Astrocyte of the spinal cord (primary cell): ENCODE measurements around the gene C12orf56.

Source experiments
- DNase-seq: peaks from one replicate; pipeline ENCODE4 v3.0.0; 2011; ENCODE audit warnings: low read depth, low spot score
- H3K4me3 ChIP-seq: 2 replicates; pipeline ENCODE4 v1.5.1; 2011; ENCODE audit warnings: low read depth, mild to moderate bottlenecking, low read length, moderate library complexity
- in situ Hi-C: cut with HindIII; loops from 2 replicates; pipeline ENCODE4 v1.10.0; 2017; ENCODE audit warnings: low sequenced_read_pairs
- TF ChIP-seq, protein P1 (sequence below): IDR thresholded peaks from 2 replicates; pipeline ENCODE4 v1.5.1; 2012; ENCODE audit warnings: low read depth, mild to moderate bottlenecking, low read length, inconsistent platforms

Gene C12orf56

DNA sequence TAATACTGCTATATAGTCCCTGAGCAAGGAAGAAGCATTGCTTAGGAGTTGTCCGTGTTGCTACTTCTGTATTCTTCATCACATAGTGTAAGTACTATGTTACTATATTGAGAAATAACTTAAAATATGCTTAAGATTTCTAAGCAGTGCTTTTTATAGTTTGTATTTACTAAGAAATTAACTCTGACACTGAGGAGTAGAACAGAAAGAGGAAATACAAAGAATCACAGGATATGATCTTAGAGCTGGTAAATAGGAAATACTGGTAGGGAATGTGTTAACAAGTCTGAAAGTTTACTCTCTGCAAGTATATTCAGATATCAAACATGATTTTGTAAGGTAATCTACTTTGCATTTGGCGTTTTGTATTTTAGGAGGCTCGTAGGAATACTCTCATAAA, 29.1 kb upstream of the C12orf56 start:
- no peak overlapping the region for H3K4me3 ChIP-seq
- TF ChIP-seq, protein P1, sequence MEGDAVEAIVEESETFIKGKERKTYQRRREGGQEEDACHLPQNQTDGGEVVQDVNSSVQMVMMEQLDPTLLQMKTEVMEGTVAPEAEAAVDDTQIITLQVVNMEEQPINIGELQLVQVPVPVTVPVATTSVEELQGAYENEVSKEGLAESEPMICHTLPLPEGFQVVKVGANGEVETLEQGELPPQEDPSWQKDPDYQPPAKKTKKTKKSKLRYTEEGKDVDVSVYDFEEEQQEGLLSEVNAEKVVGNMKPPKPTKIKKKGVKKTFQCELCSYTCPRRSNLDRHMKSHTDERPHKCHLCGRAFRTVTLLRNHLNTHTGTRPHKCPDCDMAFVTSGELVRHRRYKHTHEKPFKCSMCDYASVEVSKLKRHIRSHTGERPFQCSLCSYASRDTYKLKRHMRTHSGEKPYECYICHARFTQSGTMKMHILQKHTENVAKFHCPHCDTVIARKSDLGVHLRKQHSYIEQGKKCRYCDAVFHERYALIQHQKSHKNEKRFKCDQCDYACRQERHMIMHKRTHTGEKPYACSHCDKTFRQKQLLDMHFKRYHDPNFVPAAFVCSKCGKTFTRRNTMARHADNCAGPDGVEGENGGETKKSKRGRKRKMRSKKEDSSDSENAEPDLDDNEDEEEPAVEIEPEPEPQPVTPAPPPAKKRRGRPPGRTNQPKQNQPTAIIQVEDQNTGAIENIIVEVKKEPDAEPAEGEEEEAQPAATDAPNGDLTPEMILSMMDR: no peak
- in situ Hi-C loops: no loop called here
- DNase-seq: no peak

DNA sequence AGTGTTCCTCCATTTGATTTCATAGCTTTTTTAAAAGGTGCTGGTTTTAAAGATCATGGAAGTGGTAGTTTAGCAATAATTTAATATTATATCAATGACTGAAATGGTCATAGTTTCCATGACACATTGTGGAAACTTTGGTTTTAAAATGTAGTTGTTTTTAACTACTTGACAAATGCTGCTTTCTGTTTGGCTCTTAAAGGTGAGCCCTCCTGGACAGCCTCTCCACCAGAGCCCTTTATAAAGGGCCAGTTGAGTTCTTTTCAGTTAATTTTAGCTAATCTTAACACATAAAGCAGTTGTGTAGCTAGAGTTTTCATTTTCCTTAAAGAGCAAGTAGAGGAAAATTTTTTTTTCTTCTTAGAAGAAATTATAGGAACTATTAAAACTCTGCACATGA, 27.7 kb upstream of the C12orf56 start:
- H3K4me3 ChIP-seq: no peak overlapping the region
- DNase-seq: no peak
- in situ Hi-C loops: no loop called here
- TF ChIP-seq, protein P1: no peak

DNA sequence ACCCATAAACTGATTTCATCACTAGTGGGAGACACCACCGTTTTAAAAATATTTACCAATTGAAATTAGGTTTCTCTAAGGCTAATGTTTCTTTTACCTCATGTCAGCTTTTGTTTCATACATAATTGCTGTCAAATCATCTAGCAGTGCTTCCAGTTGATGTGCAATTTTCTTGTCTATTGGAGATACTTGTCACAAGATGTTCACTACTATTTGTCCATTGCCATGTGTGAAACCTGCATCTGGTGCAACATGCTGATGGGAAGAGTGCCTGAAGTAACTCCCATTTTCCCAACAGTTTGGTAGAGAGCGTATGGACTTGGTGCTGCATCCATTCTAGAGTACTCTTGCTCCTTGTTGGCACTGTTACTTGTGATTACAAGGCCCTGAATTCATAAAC, 23.3 kb upstream of the C12orf56 start:
- no peak for DNase-seq
- no peak overlapping the region for H3K4me3 ChIP-seq
- in situ Hi-C loops: no loop called here
- TF ChIP-seq, protein P1: no peak

DNA sequence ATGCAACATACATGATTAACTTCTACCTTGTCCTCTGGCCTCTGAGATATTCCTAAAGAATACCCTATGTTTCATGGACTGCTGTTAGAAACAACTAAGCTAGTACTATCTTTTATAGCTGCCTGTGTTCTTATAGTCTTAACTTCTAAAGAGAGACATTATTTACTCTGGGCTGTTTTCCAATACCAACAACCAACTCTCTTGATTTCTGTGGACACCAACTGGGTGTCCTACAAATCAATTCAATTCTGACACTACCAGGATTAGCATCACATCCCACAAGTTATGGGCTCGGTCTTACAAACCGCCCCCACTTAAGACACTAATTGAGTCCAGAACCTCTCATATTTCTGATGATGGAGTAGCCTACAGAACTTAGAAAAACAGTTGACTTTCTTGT, 21.9 kb upstream of the C12orf56 start:
- in situ Hi-C loops: no loop called here
- DNase-seq: peak; percentile 65

DNA sequence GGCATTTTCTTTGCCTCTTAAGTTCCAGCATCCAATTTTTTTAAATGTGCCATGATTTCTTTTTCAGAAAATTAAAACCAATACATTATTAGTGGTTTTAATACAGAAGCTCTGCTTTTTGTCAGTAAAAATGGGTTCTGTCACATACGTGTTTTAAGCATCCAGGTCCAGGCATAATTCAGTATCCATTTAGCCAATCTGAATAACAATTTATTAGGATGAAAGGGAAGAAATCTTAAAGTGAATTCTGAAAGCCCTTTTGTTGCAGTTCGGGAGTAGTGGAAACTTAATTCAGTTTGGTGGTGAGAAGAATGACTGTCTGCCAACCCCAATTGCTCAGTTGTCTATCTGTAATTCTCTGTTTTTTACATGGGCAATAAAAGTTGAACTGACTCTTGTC, 20.9 kb upstream of the C12orf56 start:
- TF ChIP-seq, protein P1: no peak
- in situ Hi-C loops: no loop called here

More for the DNA sequence above, 21.9 kb upstream of the C12orf56 start:
- TF ChIP-seq, protein P1: no peak
- no peak overlapping the region for H3K4me3 ChIP-seq

DNA sequence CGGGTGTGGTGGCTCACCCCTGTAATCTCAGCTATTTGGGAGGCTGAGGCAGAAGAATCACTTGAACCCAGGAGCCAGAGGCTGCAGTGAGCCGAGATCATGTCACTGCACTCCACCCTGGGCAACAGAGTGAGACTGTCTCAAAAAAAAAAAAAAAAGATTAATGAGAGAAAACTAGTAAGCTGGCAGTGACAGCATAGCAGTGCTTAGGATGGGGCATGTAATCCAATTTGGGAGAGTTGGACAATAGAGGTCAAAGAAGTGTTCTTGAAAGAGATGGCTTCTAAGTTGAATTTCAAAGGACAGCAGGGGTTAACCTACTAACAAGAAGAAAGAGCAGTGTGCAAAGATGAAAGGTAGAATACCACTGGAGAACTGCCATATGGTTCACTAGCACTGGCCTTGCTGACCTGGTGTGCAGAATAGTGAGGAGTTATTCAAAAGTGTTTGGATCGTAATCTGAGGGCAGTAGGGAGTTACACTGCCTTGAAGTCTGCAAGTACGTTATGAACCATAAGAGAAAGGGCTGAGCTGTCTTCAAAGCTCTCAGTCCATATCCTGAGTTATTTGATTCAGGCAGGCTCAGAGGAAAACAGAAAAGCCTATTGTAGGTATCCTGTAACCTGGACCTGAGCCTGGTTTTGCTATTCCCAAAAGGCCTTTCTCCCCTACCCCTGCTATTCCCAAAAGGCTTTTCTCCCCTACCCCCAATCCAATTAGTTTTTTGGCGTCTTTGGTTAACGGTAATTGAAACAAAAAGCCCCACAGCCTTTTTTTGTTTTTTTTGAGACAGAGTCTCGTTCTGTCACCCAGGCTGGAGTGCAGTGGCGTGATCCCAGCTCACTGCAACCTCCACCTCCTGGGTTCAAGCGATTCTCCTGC, 17.0 kb upstream of the C12orf56 start:
- DNase-seq: no peak
- TF ChIP-seq, protein P1: no peak
- no peak overlapping the region for H3K4me3 ChIP-seq
- in situ Hi-C loops: no loop called here

More for the DNA sequence above, 20.9 kb upstream of the C12orf56 start:
- no peak overlapping the region for H3K4me3 ChIP-seq
- DNase-seq: no peak
